ENCODE data around the gene PTH1R. TPM values are rescaled to one million over a fixed set of nuclear protein-coding genes. Genes with fewer than 3 reads are reported as not detected.

Gene PTH1R
- total and polyA plus RNA-seq, 10 of the 15 experiments (the other 5 are each of a cell fraction or from before 2014, with no cell fraction given): not detected

- RAD21 ChIA-PET (ENCODE audit: unreplicated experiment): no interaction called here
- Histone ChIP-seq H3K4me3 (no peak overlapping the region), H3K27me3 (replicated peaks in 1 of 2; ENCODE audit: control insufficient read depth in 2 of 2, insufficient read depth in 2 of 2, low read length in 1 of 2) (no peaks in the 10 kb centered on the region), H3K9ac (ENCODE audit: control insufficient read depth, insufficient read depth, low read length) (no peak overlapping the region), H4K20me1 (ENCODE audit: control insufficient read depth, insufficient read depth) (no peaks in the 10 kb centered on the region), H3K4me1 (ENCODE audit: control insufficient read depth, insufficient read depth, low read length) (peaks cover 5% of the 10 kb centered on the region), H2AFZ (ENCODE audit: control insufficient read depth, low read depth, low read length) (no peak overlapping the region), H3K9me3 (replicated peaks; ENCODE audit: control insufficient read depth, insufficient read depth, low read length) (peaks cover 5% of the 10 kb centered on the region; the same call in 2 of the 3 replicates), H3K4me2 (ENCODE audit: control insufficient read depth, insufficient read depth) (no peak overlapping the region), H3K79me2 (ENCODE audit: control insufficient read depth, insufficient read depth, low read length) (no peaks in the 10 kb centered on the region), H3K36me3 (ENCODE audit: control insufficient read depth in 2 of 2, insufficient read depth in 2 of 2, low read length in 1 of 2) (no peaks in the 10 kb centered on the region), H3K27ac (ENCODE audit: control insufficient read depth, insufficient read depth) (no peak overlapping the region)
- in situ Hi-C loops (cut with MboI) (no loop called here), intact Hi-C loops (cut with micrococcal nuclease; ENCODE audit: unreplicated experiment) (no loop called here)
- no peak for TF ChIP-seq ZSCAN29 (IDR thresholded peaks at IDR 0.05)
- no TSS peak for BruUV-seq (replicated peaks)
- ATAC-seq: no peak
- 68% methylated on average over 12 of the region's 12 CpGs for WGBS (ENCODE audit: insufficient coverage, insufficient replicate concordance, low lambda C conversion rate, missing lambda C conversion rate)
- POLR2A ChIA-PET: interaction anchor here (0.6 kb wide), 1 partner anchor 1129 kb away, joined by 3 read pairs; no protein-coding TSS in a partner anchor
- DNase-seq (ENCODE audit: low read depth, low spot score): no peak
- no peak for FAIRE-seq
- CTCF ChIA-PET: no interaction called here
- SMC1A ChIA-PET (ENCODE audit: uncharacterized antibody, unreplicated experiment): no interaction called here
Observed at GRCh38 chr3:46835054-46835453, 42.5 kb upstream of the PTH1R start.

DNA sequence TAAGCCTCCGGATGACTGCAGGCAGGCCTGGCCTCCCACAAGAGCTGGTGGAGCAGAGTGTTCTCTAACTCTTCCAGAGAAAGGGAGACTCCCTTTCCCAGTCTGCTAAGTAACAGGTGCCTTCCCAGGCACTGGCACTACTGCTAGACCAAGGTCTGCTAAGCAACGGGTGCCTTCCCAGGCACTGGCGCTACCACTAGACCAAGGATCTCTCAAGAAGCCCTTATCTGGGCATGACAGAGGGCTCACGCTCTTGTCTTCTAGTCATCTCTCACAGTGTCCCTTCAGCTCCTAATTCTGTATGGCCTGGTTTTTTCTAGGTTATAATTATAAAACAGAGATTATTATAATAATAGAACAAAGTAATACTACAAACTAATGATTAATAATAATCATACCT is 42.0 kb upstream of the PTH1R start:
- no peaks in the 10 kb centered on the region for H3K79me2 ChIP-seq (ENCODE audit: control insufficient read depth, insufficient read depth, low read length)
- TF ChIP-seq, protein P1, sequence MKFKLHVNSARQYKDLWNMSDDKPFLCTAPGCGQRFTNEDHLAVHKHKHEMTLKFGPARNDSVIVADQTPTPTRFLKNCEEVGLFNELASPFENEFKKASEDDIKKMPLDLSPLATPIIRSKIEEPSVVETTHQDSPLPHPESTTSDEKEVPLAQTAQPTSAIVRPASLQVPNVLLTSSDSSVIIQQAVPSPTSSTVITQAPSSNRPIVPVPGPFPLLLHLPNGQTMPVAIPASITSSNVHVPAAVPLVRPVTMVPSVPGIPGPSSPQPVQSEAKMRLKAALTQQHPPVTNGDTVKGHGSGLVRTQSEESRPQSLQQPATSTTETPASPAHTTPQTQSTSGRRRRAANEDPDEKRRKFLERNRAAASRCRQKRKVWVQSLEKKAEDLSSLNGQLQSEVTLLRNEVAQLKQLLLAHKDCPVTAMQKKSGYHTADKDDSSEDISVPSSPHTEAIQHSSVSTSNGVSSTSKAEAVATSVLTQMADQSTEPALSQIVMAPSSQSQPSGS (IDR thresholded peaks at IDR 0.05; ENCODE audit: low read length): no peak
- TF ChIP-seq, protein P2, sequence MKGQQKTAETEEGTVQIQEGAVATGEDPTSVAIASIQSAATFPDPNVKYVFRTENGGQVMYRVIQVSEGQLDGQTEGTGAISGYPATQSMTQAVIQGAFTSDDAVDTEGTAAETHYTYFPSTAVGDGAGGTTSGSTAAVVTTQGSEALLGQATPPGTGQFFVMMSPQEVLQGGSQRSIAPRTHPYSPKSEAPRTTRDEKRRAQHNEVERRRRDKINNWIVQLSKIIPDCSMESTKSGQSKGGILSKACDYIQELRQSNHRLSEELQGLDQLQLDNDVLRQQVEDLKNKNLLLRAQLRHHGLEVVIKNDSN (IDR thresholded peaks at IDR 0.05; ENCODE audit: borderline replicate concordance, extremely low read length, insufficient read depth, low read depth, low read length): no peak
- TF ChIP-seq KAT2A (conservative IDR thresholded peaks at IDR 0.05; ENCODE audit: control insufficient read depth, low read depth, low read length) (no peak), MTA3 (IDR thresholded peaks at IDR 0.05; ENCODE audit: borderline replicate concordance, low read length) (no peak), ZSCAN29 (IDR thresholded peaks at IDR 0.05) (no peak), CHD1 (IDR thresholded peaks at IDR 0.05; ENCODE audit: low read depth, low read length) (no peak), BCL11A (IDR thresholded peaks at IDR 0.05; ENCODE audit: low read depth, low read length) (no peak), ZNF274 (IDR thresholded peaks at IDR 0.05; ENCODE audit: insufficient read depth, insufficient read length) (no peak), ZNF687 (IDR thresholded peaks at IDR 0.05) (no peak)
- TF ChIP-seq, protein P3, sequence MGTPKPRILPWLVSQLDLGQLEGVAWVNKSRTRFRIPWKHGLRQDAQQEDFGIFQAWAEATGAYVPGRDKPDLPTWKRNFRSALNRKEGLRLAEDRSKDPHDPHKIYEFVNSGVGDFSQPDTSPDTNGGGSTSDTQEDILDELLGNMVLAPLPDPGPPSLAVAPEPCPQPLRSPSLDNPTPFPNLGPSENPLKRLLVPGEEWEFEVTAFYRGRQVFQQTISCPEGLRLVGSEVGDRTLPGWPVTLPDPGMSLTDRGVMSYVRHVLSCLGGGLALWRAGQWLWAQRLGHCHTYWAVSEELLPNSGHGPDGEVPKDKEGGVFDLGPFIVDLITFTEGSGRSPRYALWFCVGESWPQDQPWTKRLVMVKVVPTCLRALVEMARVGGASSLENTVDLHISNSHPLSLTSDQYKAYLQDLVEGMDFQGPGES (IDR thresholded peaks at IDR 0.05): no peak

More for the DNA sequence above, 42.0 kb upstream of the PTH1R start:
- in situ Hi-C loops (cut with MboI): no loop called here
- intact Hi-C loops (cut with micrococcal nuclease; ENCODE audit: unreplicated experiment): no loop called here
- WGBS (ENCODE audit: insufficient coverage, insufficient replicate concordance, low lambda C conversion rate, missing lambda C conversion rate): 67% methylated on average over 4 of the region's 4 CpGs
- ChIA-PET SMC1A (ENCODE audit: uncharacterized antibody, unreplicated experiment) (no interaction called here), CTCF (no interaction called here), RAD21 (ENCODE audit: unreplicated experiment) (no interaction called here), POLR2A (no interaction called here)
- FAIRE-seq (no peak), ATAC-seq (no peak), DNase-seq (ENCODE audit: low read depth, low spot score) (no peak)
- Histone ChIP-seq H3K4me2 (ENCODE audit: control insufficient read depth, insufficient read depth) (no peak overlapping the region), H3K4me1 (ENCODE audit: control insufficient read depth, insufficient read depth, low read length) (peaks cover 3% of the 10 kb centered on the region; the same call in 1 of the 2 replicates), H4K20me1 (ENCODE audit: control insufficient read depth, insufficient read depth) (no peaks in the 10 kb centered on the region), H3K9ac (ENCODE audit: control insufficient read depth, insufficient read depth, low read length) (no peak overlapping the region), H3K27me3 (replicated peaks in 1 of 2; ENCODE audit: control insufficient read depth in 2 of 2, insufficient read depth in 2 of 2, low read length in 1 of 2) (no peaks in the 10 kb centered on the region), H3K9me3 (replicated peaks; ENCODE audit: control insufficient read depth, insufficient read depth, low read length) (peaks cover 7% of the 10 kb centered on the region; the same call in 2 of the 3 replicates), H3K27ac (ENCODE audit: control insufficient read depth, insufficient read depth) (no peak overlapping the region), H3K36me3 (ENCODE audit: control insufficient read depth in 2 of 2, insufficient read depth in 2 of 2, low read length in 1 of 2) (no peaks in the 10 kb centered on the region), H3K4me3 (no peak overlapping the region), H2AFZ (ENCODE audit: control insufficient read depth, low read depth, low read length) (no peak overlapping the region)
- no TSS peak for BruUV-seq (replicated peaks)

Data from GM12878 (cell line).